HG03354 (cell line): ENCODE results near the gene IL17B.

Experiments used
- ATAC-seq: cut with Tn5 transposase; IDR thresholded peaks from one replicate; pipeline ENCODE4 v1.9.1; 2021; ENCODE audit warnings: mild to moderate bottlenecking; ENCODE audit not compliant: unreplicated experiment, poor library complexity, severe bottlenecking

IL17B gene

GRCh38 chr5:149381261-149381985, 2.3 kb upstream of the IL17B start:
- peak; percentile 20 for ATAC-seq

- no peak for ATAC-seq
Measured at GRCh38 chr5:149380466-149381121, 1.5 kb upstream of the IL17B start.

GRCh38 chr5:149379818-149380374, 804 bp upstream of the IL17B start:
- ATAC-seq, result no peak

GRCh38 chr5:149378241-149378820, 761 bp downstream of the IL17B start:
- no peak for ATAC-seq

- ATAC-seq, result no peak
Measured at GRCh38 chr5:149376711-149377447, 2.2 kb downstream of the IL17B start.

GRCh38 chr5:149376104-149376503, 3.0 kb downstream of the IL17B start:
- ATAC-seq, result no peak

GRCh38 chr5:149375434-149375833, 3.7 kb downstream of the IL17B start:
- ATAC-seq, result no peak

- no peak for ATAC-seq
Measured at GRCh38 chr5:149374801-149375200, 4.3 kb downstream of the IL17B start.

- no peak for ATAC-seq
Measured at GRCh38 chr5:149374303-149374702, 4.8 kb downstream of the IL17B start.

GRCh38 chr5:149372932-149373331, 6.2 kb downstream of the IL17B start:
- no peak for ATAC-seq

- no peak for ATAC-seq
Measured at GRCh38 chr5:149372076-149372795, 6.9 kb downstream of the IL17B start.

- ATAC-seq, result peak; percentile 88
Measured at GRCh38 chr5:149371296-149371962, 7.7 kb downstream of the IL17B start.

- ATAC-seq, result no peak
Measured at GRCh38 chr5:149370878-149371277, 8.2 kb downstream of the IL17B start.

- ATAC-seq, result no peak
Measured at GRCh38 chr5:149367972-149368645, 11.0 kb downstream of the IL17B start.

- peak; percentile 77 for ATAC-seq
Measured at GRCh38 chr5:149367249-149367971, 11.7 kb downstream of the IL17B start.

GRCh38 chr5:149366169-149366729, 12.8 kb downstream of the IL17B start:
- ATAC-seq, result no peak

GRCh38 chr5:149365418-149365817, 13.7 kb downstream of the IL17B start:
- ATAC-seq, result no peak

GRCh38 chr5:149364719-149365118, 14.4 kb downstream of the IL17B start:
- no peak for ATAC-seq
